HCT116 (cell line): ENCODE measurements around the gene STPG3. TPM values are rescaled to one million over a fixed set of nuclear protein-coding genes. Genes with fewer than 3 reads are reported as not detected.

Experiments
- ATAC-seq: fragments of 200-7000 bp; cut with Tn5 transposase; 2 replicates; pipeline ENCODE4 v1.9.1; 2020; ENCODE audit warnings: mild to moderate bottlenecking, moderate library complexity
- BruUV-seq: library from RNA; stranded (reverse); fragments of 400-500 nt; replicated peaks from 2 replicates; lab custom pipeline; 2021; lab: Mats Ljungman, UMichigan
- CTCF ChIA-PET: fragments of 300-600 bp; sonication (Branson Sonifier 250); formaldehyde crosslinking; loops from one replicate; lab custom pipeline; 2021; ENCODE audit warnings: antibody characterized with exemption; lab: Charles Lee
- POLR2A ChIA-PET: fragments of 300-600, 350-600 bp; sonication (Branson Sonifier 250); formaldehyde crosslinking; loops from one replicate; lab custom pipeline; 2021; ENCODE audit warnings: antibody characterized with exemption; lab: Charles Lee
- RAD21 ChIA-PET, 2 experiments: fragments of 300-600 bp; sonication (Branson Sonifier 250); formaldehyde crosslinking; loops; one replicate each; lab custom pipeline; 2023; ENCODE audit warnings: low total read pairs in 2 of 2; ENCODE audit not compliant: uncharacterized antibody in 2 of 2, unreplicated experiment in 2 of 2, low non-redundant PET in 1 of 2; lab: Charles Lee
- DNase-seq: peaks from one replicate; pipeline ENCODE4 v3.0.0-alpha.2; 2010; ENCODE audit warnings: low read depth, low spot score
- H2AFZ ChIP-seq: fragments of 200-600 bp; shearing (Covaris generic), sonication (generic); 2 replicates; pipeline ENCODE4 v1.6.1; 2017; ENCODE audit warnings: low read depth, mixed run types, mixed read lengths, antibody characterized with exemption, low read length; ENCODE audit not compliant: poor library complexity, severe bottlenecking
- H3K27ac ChIP-seq: 2 replicates; pipeline ENCODE4 v1.5.1; 2012; ENCODE audit warnings: low read depth, low read length
- H3K27me3 ChIP-seq: fragments of 200-600 bp; sonication (generic); 2 replicates; pipeline ENCODE4 v1.6.1; 2016; ENCODE audit warnings: mixed run types, low read length, mixed read lengths; ENCODE audit not compliant: insufficient read depth
- H3K36me3 ChIP-seq, 2 experiments: fragments of 200-500 bp in 1 of 2; fragments of 200-600 bp in 1 of 2; sonication (Bioruptor generic) in 1 of 2; sonication (generic) in 1 of 2; 2 replicates each; pipeline versions ENCODE4 v1.5.1 to v1.6.1; 2014 to 2016; ENCODE audit warnings: low read length in 2 of 2, inconsistent platforms in 1 of 2, mixed read lengths in 1 of 2, mixed run types in 1 of 2; ENCODE audit not compliant: insufficient read depth in 2 of 2, control insufficient read depth in 1 of 2
- H3K4me1 ChIP-seq, 2 experiments: fragments of 200-600 bp in 1 of 2; sonication (generic) in 1 of 2; 2 replicates each; pipeline versions ENCODE4 v1.5.1 to v1.6.1; 2012 to 2017; ENCODE audit warnings: low read length in 2 of 2, inconsistent platforms in 1 of 2, mild to moderate bottlenecking in 1 of 2, mixed read lengths in 1 of 2, mixed run types in 1 of 2, moderate library complexity in 1 of 2; ENCODE audit not compliant: insufficient read depth in 2 of 2, control insufficient read depth in 1 of 2
- H3K4me2 ChIP-seq: fragments of 200-600 bp; sonication (generic); 2 replicates; pipeline ENCODE4 v1.6.1; 2017; ENCODE audit warnings: mixed run types, low read length, mixed read lengths
- H3K4me3 ChIP-seq, 2 experiments: fragments of 200-600 bp in 1 of 2; sonication (generic) in 1 of 2; replicated peaks in 1 of 2; 2 replicates each; pipeline ENCODE4 v1.5.1; 2011 to 2016; ENCODE audit warnings: low read length in 2 of 2, control low read depth in 1 of 2, low read depth in 1 of 2, mild to moderate bottlenecking in 1 of 2, mixed read lengths in 1 of 2, mixed run types in 1 of 2
- H3K79me2 ChIP-seq: fragments of 200-600 bp; sonication (generic); 2 replicates; pipeline ENCODE4 v1.6.1; 2017; ENCODE audit warnings: mild to moderate bottlenecking, mixed run types, low read length, moderate library complexity, mixed read lengths; ENCODE audit not compliant: insufficient read depth
- H3K9ac ChIP-seq: fragments of 200-600 bp; sonication (generic); 2 replicates; pipeline ENCODE4 v1.6.1; 2016; ENCODE audit warnings: low read length, mixed read lengths
- H3K9me2 ChIP-seq: fragments of 200-600 bp; sonication (generic), shearing (Covaris generic); 2 replicates; pipeline ENCODE4 v1.6.1; 2017; ENCODE audit warnings: mixed run types, mild to moderate bottlenecking, moderate library complexity; ENCODE audit not compliant: insufficient read depth
- H3K9me3 ChIP-seq, 2 experiments: fragments of 200-500 bp in 1 of 2; fragments of 200-600 bp in 1 of 2; sonication (Bioruptor generic) in 1 of 2; sonication (generic) in 1 of 2; 2 replicates each; pipeline ENCODE4 v1.6.1; 2014 to 2017; ENCODE audit warnings: low read length in 2 of 2, mixed read lengths in 2 of 2, inconsistent platforms in 1 of 2, low read depth in 1 of 2, mild to moderate bottlenecking in 1 of 2, mixed run types in 1 of 2, moderate library complexity in 1 of 2; ENCODE audit not compliant: control insufficient read depth in 1 of 2, insufficient read depth in 1 of 2
- H4K20me1 ChIP-seq: fragments of 200-600 bp; sonication (generic), shearing (Covaris generic); 2 replicates; pipeline ENCODE4 v1.6.1; 2017; ENCODE audit warnings: mixed run types, mild to moderate bottlenecking, moderate library complexity; ENCODE audit not compliant: insufficient read depth
- POLR2A ChIP-seq: IDR thresholded peaks from 2 replicates; pipeline ENCODE4 v1.7.0; 2011; ENCODE audit warnings: borderline replicate concordance; ENCODE audit not compliant: insufficient read depth, insufficient read length; ENCODE audit errors: extremely low read depth
- POLR2AphosphoS5 ChIP-seq: IDR thresholded peaks from 2 replicates; pipeline ENCODE4 v1.6.1; 2011; ENCODE audit warnings: mild to moderate bottlenecking, low read depth, low read length, moderate library complexity
- TCF7L2 ChIP-seq: IDR thresholded peaks from 2 replicates; pipeline ENCODE4 v1.7.0; 2011; ENCODE audit warnings: borderline replicate concordance, inconsistent platforms; ENCODE audit not compliant: insufficient read depth, insufficient read length; ENCODE audit errors: extremely low read depth
- YY1 ChIP-seq: IDR thresholded peaks from 2 replicates; pipeline ENCODE4 v1.6.1; 2011; ENCODE audit warnings: low read length, low read depth, moderate library complexity, mild to moderate bottlenecking; ENCODE audit not compliant: insufficient replicate concordance; ENCODE audit errors: extremely low read depth
- intact Hi-C: fragments of 100-400 bp; cut with micrococcal nuclease; formaldehyde crosslinking; loops from 2 replicates; pipeline ENCODE4 v1.10.0; 2022
- total RNA-seq: library from RNA; stranded (reverse); gene quantifications from one replicate; pipeline ENCODE4 v1.2.1, GENCODE V29; 2021; ENCODE audit not compliant: unreplicated experiment
- TF ChIP-seq, protein P1 (sequence below): IDR thresholded peaks from 2 replicates; pipeline ENCODE4 v1.6.1; 2012; ENCODE audit warnings: low read depth

The STPG3 gene
- total RNA-seq, 1 experiment from 2014 or later: not detected

DNA sequence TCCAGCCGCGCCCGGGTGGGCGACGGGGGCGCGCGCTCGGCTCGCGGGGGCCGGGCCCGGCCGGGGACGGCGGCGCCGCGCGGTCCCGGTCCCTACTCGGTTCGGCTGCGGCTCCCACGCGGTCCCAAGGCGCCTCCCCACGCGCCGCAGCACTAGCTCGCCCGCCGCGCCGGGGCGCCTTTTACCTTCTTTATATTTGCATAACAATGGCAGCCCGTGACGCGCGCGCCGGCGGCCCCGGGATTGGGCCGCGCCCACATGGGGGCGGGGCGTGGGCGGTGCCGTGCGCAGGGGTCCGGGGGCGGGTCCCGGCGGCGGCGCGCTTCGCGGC, 51.0 kb downstream of the STPG3 start, which contains the start of gene NRARP:
Gene NRARP, minus strand, starts transcription at position 154 of the 331 bp plus-strand sequence. CDS start 343 bp downstream, outside the sequence.
- ChIA-PET POLR2A (interaction anchor here (0.5 to 2.1 kb wide), 8 partner anchors 10 to 151 kb away, joined by 3 to 24 read pairs (median 4); no protein-coding TSS in a partner anchor), CTCF (interaction anchor here (0.7 to 2.1 kb wide), 17 partner anchors 8 to 250 kb away, joined by 3 to 16 read pairs (median 4); partner anchors contain the start of genes EXD3, MRPL41, NELFB and NOXA1), RAD21 (interaction anchor here (0.5 to 0.9 kb wide), 2 partner anchors 15 to 104 kb away, joined by 3 read pairs; no protein-coding TSS in a partner anchor)
- peak; percentile 94 for TF ChIP-seq POLR2A
- TF ChIP-seq POLR2AphosphoS5: peak; percentile 92
- TF ChIP-seq, protein P1, sequence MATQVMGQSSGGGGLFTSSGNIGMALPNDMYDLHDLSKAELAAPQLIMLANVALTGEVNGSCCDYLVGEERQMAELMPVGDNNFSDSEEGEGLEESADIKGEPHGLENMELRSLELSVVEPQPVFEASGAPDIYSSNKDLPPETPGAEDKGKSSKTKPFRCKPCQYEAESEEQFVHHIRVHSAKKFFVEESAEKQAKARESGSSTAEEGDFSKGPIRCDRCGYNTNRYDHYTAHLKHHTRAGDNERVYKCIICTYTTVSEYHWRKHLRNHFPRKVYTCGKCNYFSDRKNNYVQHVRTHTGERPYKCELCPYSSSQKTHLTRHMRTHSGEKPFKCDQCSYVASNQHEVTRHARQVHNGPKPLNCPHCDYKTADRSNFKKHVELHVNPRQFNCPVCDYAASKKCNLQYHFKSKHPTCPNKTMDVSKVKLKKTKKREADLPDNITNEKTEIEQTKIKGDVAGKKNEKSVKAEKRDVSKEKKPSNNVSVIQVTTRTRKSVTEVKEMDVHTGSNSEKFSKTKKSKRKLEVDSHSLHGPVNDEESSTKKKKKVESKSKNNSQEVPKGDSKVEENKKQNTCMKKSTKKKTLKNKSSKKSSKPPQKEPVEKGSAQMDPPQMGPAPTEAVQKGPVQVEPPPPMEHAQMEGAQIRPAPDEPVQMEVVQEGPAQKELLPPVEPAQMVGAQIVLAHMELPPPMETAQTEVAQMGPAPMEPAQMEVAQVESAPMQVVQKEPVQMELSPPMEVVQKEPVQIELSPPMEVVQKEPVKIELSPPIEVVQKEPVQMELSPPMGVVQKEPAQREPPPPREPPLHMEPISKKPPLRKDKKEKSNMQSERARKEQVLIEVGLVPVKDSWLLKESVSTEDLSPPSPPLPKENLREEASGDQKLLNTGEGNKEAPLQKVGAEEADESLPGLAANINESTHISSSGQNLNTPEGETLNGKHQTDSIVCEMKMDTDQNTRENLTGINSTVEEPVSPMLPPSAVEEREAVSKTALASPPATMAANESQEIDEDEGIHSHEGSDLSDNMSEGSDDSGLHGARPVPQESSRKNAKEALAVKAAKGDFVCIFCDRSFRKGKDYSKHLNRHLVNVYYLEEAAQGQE: no peak
- peak; percentile 78 for TF ChIP-seq YY1
- no peak for TF ChIP-seq TCF7L2
- Histone ChIP-seq H2AFZ (no peak within 1 kb of the TSS), H3K79me2 (peaks cover 17% of the 10 kb centered on the region), H3K4me3 (peak within 1 kb of the TSS; percentile 51 to 69), H3K27me3 (no peaks in the 10 kb centered on the region), H3K9ac (peak within 1 kb of the TSS; percentile 73), H3K36me3 (no peaks in the 10 kb centered on the region), H3K4me1 (peaks cover 20 to 65% of the 10 kb centered on the region in 2 experiments), H3K4me2 (peak within 1 kb of the TSS; percentile 97), H4K20me1 (peaks cover 2% of the 10 kb centered on the region; the same call in 1 of the 2 replicates), H3K9me2 (no peaks in the 10 kb centered on the region), H3K9me3 (no peaks in the 10 kb centered on the region), H3K27ac (peak within 1 kb of the TSS; percentile 78)
- DNase-seq (peak; percentile 60), ATAC-seq (peak; percentile 76)
- BruUV-seq: no TSS peak
- intact Hi-C loops: no loop called here
